Endothelial cell (in vitro differentiated cells): ENCODE data around the gene ARMH4. TPM values are rescaled to one million over a fixed set of nuclear protein-coding genes. Genes with fewer than 3 reads are reported as not detected.

ENCODE experiments used
- DNase-seq: peaks from one replicate; pipeline ENCODE4 v3.0.0; 2021; ENCODE audit warnings: low spot score
- H3K27ac Mint-ChIP-seq: one replicate; pipeline ENCODE4 v1.8.0; 2021; ENCODE audit warnings: mixed read lengths, inconsistent platforms; ENCODE audit not compliant: unreplicated experiment
- H3K27me3 Mint-ChIP-seq: one replicate; pipeline ENCODE4 v1.8.0; 2021; ENCODE audit warnings: mild to moderate bottlenecking, moderate library complexity, mixed read lengths, inconsistent platforms; ENCODE audit not compliant: unreplicated experiment
- H3K36me3 Mint-ChIP-seq: one replicate; pipeline ENCODE4 v1.8.0; 2021; ENCODE audit warnings: mild to moderate bottlenecking, low read depth, mixed read lengths, inconsistent platforms; ENCODE audit not compliant: unreplicated experiment
- H3K4me1 Mint-ChIP-seq: one replicate; pipeline ENCODE4 v1.8.0; 2021; ENCODE audit warnings: mild to moderate bottlenecking, mixed read lengths, inconsistent platforms; ENCODE audit not compliant: unreplicated experiment
- H3K4me3 Mint-ChIP-seq: one replicate; pipeline ENCODE4 v1.8.0; 2021; ENCODE audit warnings: mild to moderate bottlenecking, mixed read lengths, inconsistent platforms; ENCODE audit not compliant: unreplicated experiment
- H3K9me3 Mint-ChIP-seq: one replicate; pipeline ENCODE4 v1.8.0; 2021; ENCODE audit warnings: mixed read lengths, inconsistent platforms; ENCODE audit not compliant: unreplicated experiment
- CTCF ChIP-seq: fragments of 200-600 bp; sonication (generic); IDR thresholded peaks from one replicate; pipeline ENCODE4 v1.5.0; 2021; ENCODE audit warnings: antibody characterized with exemption; ENCODE audit not compliant: unreplicated experiment
- total RNA-seq: library from RNA; stranded (reverse); fragmentation: NEBNext Ultra II Directional; extraction: Animal tissue kit (Norgen Biotek cat#: 25700); gene quantifications from one replicate; pipeline ENCODE4 v1.2.1, GENCODE V29; 2021; ENCODE audit not compliant: unreplicated experiment

ARMH4 gene
- total RNA-seq, 1 donor from 2014 or later, result 10.5 TPM

DNA sequence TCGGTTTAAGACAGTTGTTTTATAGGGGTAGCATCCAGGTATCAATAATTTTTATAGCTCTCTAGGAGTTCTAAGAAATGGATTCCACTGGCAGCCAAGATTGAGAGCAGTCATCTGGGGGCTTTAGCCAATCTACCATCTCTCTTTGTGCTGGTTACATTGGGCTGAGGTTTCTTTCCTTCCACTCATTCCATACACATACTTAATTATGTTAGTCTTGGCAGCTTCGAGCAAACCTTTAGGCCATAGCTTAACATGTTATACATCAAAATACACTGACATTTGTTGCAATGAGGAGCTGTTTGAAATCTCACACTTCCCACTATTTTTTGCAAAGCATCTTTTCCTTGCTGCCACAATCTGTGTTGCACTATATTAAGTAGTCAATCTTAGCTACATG, 63.1 kb downstream of the ARMH4 start:
- Mint-ChIP-seq H3K4me1 (no peaks in the 10 kb centered on the region), H3K27me3 (peaks cover 3% of the 10 kb centered on the region), H3K27ac (no peak overlapping the region), H3K36me3 (no peaks in the 10 kb centered on the region), H3K4me3 (no peak overlapping the region), H3K9me3 (no peaks in the 10 kb centered on the region)
- no peak for TF ChIP-seq CTCF
- no peak for DNase-seq

DNA sequence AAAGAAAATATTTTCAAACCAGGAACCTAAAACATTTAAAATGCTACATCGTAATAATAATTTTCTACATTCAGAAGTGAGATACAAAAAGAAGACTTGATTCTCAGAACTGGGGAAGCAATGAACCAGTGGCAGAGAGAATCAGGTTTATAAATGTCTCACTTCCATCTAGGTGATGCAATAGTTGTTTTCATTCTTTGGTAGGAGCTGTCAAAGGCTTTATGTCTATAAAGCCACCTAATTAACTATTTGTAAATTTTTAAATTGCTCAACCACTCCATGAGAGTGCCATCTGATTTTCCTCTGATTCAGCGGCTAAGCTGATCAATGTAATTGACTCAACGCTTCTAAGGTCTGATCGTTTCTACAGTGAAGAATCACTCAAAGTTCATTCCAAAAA, 66.1 kb downstream of the ARMH4 start:
- Mint-ChIP-seq H3K4me1 (no peaks in the 10 kb centered on the region), H3K27me3 (no peaks in the 10 kb centered on the region), H3K4me3 (no peak overlapping the region), H3K9me3 (no peaks in the 10 kb centered on the region), H3K36me3 (no peaks in the 10 kb centered on the region), H3K27ac (no peak overlapping the region)
- no peak for TF ChIP-seq CTCF
- no peak for DNase-seq

- H3K9me3 Mint-ChIP-seq, result no peaks in the 10 kb centered on the region
- DNase-seq, result no peak
- no peak overlapping the region for H3K27ac Mint-ChIP-seq
- H3K27me3 Mint-ChIP-seq, result no peaks in the 10 kb centered on the region
- no peak for TF ChIP-seq CTCF
- no peaks in the 10 kb centered on the region for H3K4me1 Mint-ChIP-seq
- no peaks in the 10 kb centered on the region for H3K36me3 Mint-ChIP-seq
- no peak overlapping the region for H3K4me3 Mint-ChIP-seq
Measured at GRCh38 chr14:58082491-58083098, 69.4 kb downstream of the ARMH4 start.

DNA sequence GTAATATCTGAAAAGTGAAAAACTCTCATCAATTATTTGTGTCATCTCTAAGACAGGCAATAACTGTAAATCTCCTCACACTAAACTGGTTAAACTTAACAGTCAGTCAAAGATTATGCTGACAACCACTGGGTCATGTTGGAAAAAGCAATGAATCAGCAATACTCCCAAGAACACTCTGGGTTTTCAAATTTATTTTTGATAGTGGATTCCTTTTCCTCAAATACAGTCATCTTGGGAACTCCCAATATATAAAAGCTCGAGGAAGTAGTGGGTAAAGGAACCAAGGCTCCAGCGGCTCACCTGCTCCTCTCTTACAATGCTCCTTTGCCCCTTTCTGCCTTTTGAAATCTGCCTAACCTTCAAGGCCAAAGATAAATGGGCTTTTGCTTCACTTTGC, 70.0 kb downstream of the ARMH4 start:
- H3K4me1 Mint-ChIP-seq, result no peaks in the 10 kb centered on the region
- H3K27ac Mint-ChIP-seq, result no peak overlapping the region

GRCh38 chr14:58078471-58078870, 73.5 kb downstream of the ARMH4 start:
- no peaks in the 10 kb centered on the region for H3K9me3 Mint-ChIP-seq
- DNase-seq, result no peak
- no peaks in the 10 kb centered on the region for H3K36me3 Mint-ChIP-seq
- H3K27me3 Mint-ChIP-seq, result peaks cover 2% of the 10 kb centered on the region
- no peak for TF ChIP-seq CTCF
- H3K27ac Mint-ChIP-seq, result no peak overlapping the region
- H3K4me3 Mint-ChIP-seq, result no peak overlapping the region
- peaks cover 7% of the 10 kb centered on the region for H3K4me1 Mint-ChIP-seq

More for the DNA sequence above, 70.0 kb downstream of the ARMH4 start:
- Mint-ChIP-seq H3K4me3 (no peak overlapping the region), H3K9me3 (no peaks in the 10 kb centered on the region), H3K27me3 (no peaks in the 10 kb centered on the region), H3K36me3 (no peaks in the 10 kb centered on the region)
- no peak for DNase-seq
- TF ChIP-seq CTCF, result no peak
